Esophagus squamous epithelium (tissue), 5 donors: ENCODE data around the gene SMIM7. TPM values are rescaled to one million over a fixed set of nuclear protein-coding genes. Genes with fewer than 3 reads are reported as not detected.

Source experiments
- DNase-seq: peaks from one replicate; lab custom pipeline; 2025; lab: John Stamatoyannopoulos, UW
- H3K27ac ChIP-seq, 4 donors: fragments of 200-600 bp; sonication (generic); one replicate each; pipeline ENCODE4 v1.5.1; 2016 to 2019; ENCODE audit warnings: mild to moderate bottlenecking in 1 of 4
- H3K27me3 ChIP-seq, 4 donors: fragments of 200-600 bp; sonication (generic); 1 replicate in 3 of 4; 2 replicates in 1 of 4; pipeline versions ENCODE4 v1.5.1 to v1.6.0; 2017 to 2021; ENCODE audit warnings: antibody characterized with exemption in 1 of 4
- H3K36me3 ChIP-seq, 3 donors: fragments of 200-600 bp; sonication (generic); one replicate each; pipeline ENCODE4 v1.5.1; 2016 to 2019
- H3K4me1 ChIP-seq, 3 donors: fragments of 200-600 bp; sonication (generic); one replicate each; pipeline ENCODE4 v1.5.1; 2017 to 2019
- H3K4me3 ChIP-seq, 4 donors: fragments of 200-600 bp; sonication (generic); 1 replicate in 3 of 4; 2 replicates in 1 of 4; pipeline ENCODE4 v1.5.1; 2016 to 2019; ENCODE audit warnings: mild to moderate bottlenecking in 2 of 4, moderate library complexity in 1 of 4
- H3K9me3 ChIP-seq, 3 donors: fragments of 200-600 bp; sonication (generic); one replicate each; pipeline ENCODE4 v1.5.1; 2016 to 2019
- POLR2A ChIP-seq, 4 donors: fragments of 450-650 bp; IDR thresholded peaks; one replicate each; pipeline ENCODE4 v1.6.1; 2017; ENCODE audit warnings: antibody characterized with exemption in 4 of 4, mild to moderate bottlenecking in 4 of 4, moderate library complexity in 3 of 4
- WGBS, 2 donors: methylation state at CpG; one replicate each; pipeline ENCODE4 v1.1.5; 2018; 5-methylcytosine and 5-hydroxymethylcytosine counted together
- intact Hi-C: fragments of 100-400 bp; cut with DNase I; formaldehyde crosslinking; loops from one replicate; pipeline ENCODE4 v1.15.0; 2022
- total RNA-seq, 4 donors: library from RNA; depleted of rRNA; stranded (reverse); fragments of >200 nt; gene quantifications; one replicate each; pipeline ENCODE4 v1.1.0, GENCODE V29; 2016
- TF ChIP-seq, protein P1 (sequence below), 6 experiments: fragments of 450-650 bp in 4 of 6; fragments of 200-600 bp in 2 of 6; sonication (generic) in 2 of 6; IDR thresholded peaks; one replicate each; pipeline ENCODE4 v1.5.1; 2016 to 2019; ENCODE audit warnings: antibody characterized with exemption in 6 of 6, mild to moderate bottlenecking in 4 of 6, moderate library complexity in 4 of 6
- donor health status: DM: yes; HTN: yes; CAD: no.

The SMIM7 gene
- total RNA-seq, 4 donors from 2014 or later, result 54.0 to 89.5 (median 66.3) TPM

DNA sequence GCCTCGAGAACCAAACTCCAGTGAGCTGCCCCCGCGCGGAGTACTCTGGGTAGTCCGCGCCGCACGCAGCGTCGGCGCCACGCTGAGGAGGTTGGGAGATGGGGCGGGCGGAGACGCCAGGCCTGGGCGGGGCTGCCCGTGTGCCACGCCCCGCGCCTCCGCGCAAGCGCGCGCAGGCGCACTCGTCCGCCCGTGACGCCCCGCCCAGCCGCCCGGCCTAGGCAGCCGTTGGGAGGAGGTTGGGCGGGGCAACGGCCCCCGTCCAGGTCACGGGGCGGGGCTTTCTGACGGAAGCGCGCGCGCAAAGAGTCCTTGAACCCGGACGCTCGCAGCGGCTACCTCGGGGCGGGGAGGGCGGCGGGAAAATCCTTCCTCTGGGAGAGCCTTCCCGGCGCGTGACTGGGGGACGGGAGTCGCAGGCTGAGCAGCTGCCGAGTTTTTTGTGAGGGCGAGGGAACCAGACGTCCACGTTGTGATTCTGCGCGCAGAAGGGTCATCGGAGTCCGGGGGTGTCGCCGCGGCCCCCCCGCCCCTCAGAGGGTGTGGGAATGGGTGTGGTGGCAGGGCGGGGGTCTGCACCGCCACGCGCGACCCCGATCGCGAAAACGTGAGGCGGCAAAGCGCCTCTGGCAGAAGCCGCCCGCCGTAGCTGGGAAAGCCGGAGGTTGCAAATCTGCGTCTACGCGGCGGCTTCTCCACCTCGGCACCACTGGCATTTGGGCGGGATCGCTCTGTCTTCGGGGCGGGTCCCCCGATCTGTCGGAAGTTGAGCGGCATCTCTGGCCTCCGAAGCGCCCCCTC lies 31.6 kb downstream of the SMIM7 start, which contains the start of gene MED26:
Gene MED26, minus strand, starts transcription at position 22 of the 801 bp plus-strand sequence. CDS start 261 bp downstream, outside the sequence.
- H3K27me3 ChIP-seq, result no peaks in the 10 kb centered on the region
- TF ChIP-seq, protein P1, sequence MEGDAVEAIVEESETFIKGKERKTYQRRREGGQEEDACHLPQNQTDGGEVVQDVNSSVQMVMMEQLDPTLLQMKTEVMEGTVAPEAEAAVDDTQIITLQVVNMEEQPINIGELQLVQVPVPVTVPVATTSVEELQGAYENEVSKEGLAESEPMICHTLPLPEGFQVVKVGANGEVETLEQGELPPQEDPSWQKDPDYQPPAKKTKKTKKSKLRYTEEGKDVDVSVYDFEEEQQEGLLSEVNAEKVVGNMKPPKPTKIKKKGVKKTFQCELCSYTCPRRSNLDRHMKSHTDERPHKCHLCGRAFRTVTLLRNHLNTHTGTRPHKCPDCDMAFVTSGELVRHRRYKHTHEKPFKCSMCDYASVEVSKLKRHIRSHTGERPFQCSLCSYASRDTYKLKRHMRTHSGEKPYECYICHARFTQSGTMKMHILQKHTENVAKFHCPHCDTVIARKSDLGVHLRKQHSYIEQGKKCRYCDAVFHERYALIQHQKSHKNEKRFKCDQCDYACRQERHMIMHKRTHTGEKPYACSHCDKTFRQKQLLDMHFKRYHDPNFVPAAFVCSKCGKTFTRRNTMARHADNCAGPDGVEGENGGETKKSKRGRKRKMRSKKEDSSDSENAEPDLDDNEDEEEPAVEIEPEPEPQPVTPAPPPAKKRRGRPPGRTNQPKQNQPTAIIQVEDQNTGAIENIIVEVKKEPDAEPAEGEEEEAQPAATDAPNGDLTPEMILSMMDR (IDR thresholded peaks at IDR 0.05), result peak in 2 of 6 experiments; percentile 17 to 44
- TF ChIP-seq POLR2A (IDR thresholded peaks at IDR 0.05), result peak in 3 of 4 donors; percentile 9 to 88 (median 80)
- 0% methylated on average over 5 to 6 of the region's 98 CpGs for WGBS, 2 donors
- H3K4me1 ChIP-seq, result peaks cover 19 to 47% (median 19%) of the 10 kb centered on the region in 3 donors
- intact Hi-C loops, result loop anchor here (10.0 kb wide), 1 partner anchor 54 kb away; the partner anchor contains the start of gene SLC35E1
- H3K27ac ChIP-seq, result peak within 1 kb of the TSS; percentile 92 to 98 (median 94)
- H3K9me3 ChIP-seq, result no peaks in the 10 kb centered on the region
- DNase-seq, result peak; percentile 82
- peak within 1 kb of the TSS; percentile 97 to 100 (median 98) for H3K4me3 ChIP-seq
- peaks cover 0 to 56% (median 0%) of the 10 kb centered on the region in 3 donors for H3K36me3 ChIP-seq

DNA sequence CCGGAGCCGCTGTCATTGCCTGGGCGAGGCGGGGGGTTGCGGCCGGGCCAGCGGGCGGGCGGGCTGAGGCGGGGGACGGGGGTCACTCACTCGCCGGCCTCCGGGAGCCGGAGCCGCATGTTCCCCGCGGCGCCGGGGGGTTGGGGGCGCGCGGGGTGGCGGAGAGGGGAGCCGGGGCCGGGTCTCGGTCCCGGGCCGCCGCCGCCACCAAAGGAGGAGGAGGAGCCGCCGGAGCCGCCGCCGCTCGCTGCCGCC lies 32.1 kb downstream of the SMIM7 start:
- H3K4me1 ChIP-seq, result peaks cover 19 to 50% (median 19%) of the 10 kb centered on the region in 3 donors
- DNase-seq, result no peak
- H3K36me3 ChIP-seq, result peaks cover 0 to 56% (median 0%) of the 10 kb centered on the region in 3 donors
- H3K4me3 ChIP-seq, result peak overlapping the region; percentile 97 to 100 (median 98)
- no peaks in the 10 kb centered on the region for H3K27me3 ChIP-seq
- peak overlapping the region; percentile 92 to 98 (median 94) for H3K27ac ChIP-seq
- TF ChIP-seq POLR2A (IDR thresholded peaks at IDR 0.05), result no peak
- TF ChIP-seq, protein P1 (IDR thresholded peaks at IDR 0.05), result no peak
- H3K9me3 ChIP-seq, result no peaks in the 10 kb centered on the region
- no CpG with 5 or more reads among the region's 38 CpGs for WGBS, 2 donors
- intact Hi-C loops, result loop anchor here (10.0 kb wide), 1 partner anchor 53 kb away; the partner anchor contains the start of gene SLC35E1

- intact Hi-C loops, result loop anchor here (10.0 kb wide), 1 partner anchor 53 kb away; the partner anchor contains the start of gene SLC35E1
- H3K27ac ChIP-seq, result peak overlapping the region; percentile 92 to 98 (median 94)
- DNase-seq, result no peak
- H3K9me3 ChIP-seq, result no peaks in the 10 kb centered on the region
- H3K4me3 ChIP-seq, result peak overlapping the region; percentile 97 to 100 (median 98)
- 0% methylated on average over 1 to 12 of the region's 52 CpGs for WGBS, 2 donors
- H3K27me3 ChIP-seq, result no peaks in the 10 kb centered on the region
- H3K36me3 ChIP-seq, result peaks cover 0 to 56% (median 0%) of the 10 kb centered on the region in 3 donors
- TF ChIP-seq, protein P1 (IDR thresholded peaks at IDR 0.05), result no peak
- no peak for TF ChIP-seq POLR2A (IDR thresholded peaks at IDR 0.05)
- H3K4me1 ChIP-seq, result peaks cover 19 to 55% (median 19%) of the 10 kb centered on the region in 3 donors
These were observed 32.6 kb downstream of the SMIM7 start for GRCh38 chr19:16627193-16627927.

GRCh38 chr19:16626796-16627192 lies 33.1 kb downstream of the SMIM7 start:
- H3K9me3 ChIP-seq, result no peaks in the 10 kb centered on the region
- H3K27ac ChIP-seq, result peak overlapping the region; percentile 92 to 98 (median 94)
- DNase-seq, result no peak
- peaks cover 19 to 60% (median 19%) of the 10 kb centered on the region in 3 donors for H3K4me1 ChIP-seq
- no peaks in the 10 kb centered on the region for H3K27me3 ChIP-seq
- TF ChIP-seq POLR2A (IDR thresholded peaks at IDR 0.05), result no peak
- TF ChIP-seq, protein P1 (IDR thresholded peaks at IDR 0.05), result no peak
- H3K36me3 ChIP-seq, result peaks cover 0 to 54% (median 0%) of the 10 kb centered on the region in 3 donors
- intact Hi-C loops, result loop anchor here (10.0 kb wide), 1 partner anchor 52 kb away; the partner anchor contains the start of gene SLC35E1
- peak overlapping the region; percentile 97 to 100 (median 98) for H3K4me3 ChIP-seq
- 0 to 2% methylated on average over 4 to 7 of the region's 12 CpGs for WGBS, 2 donors
